Subcutaneous abdominal adipose tissue (tissue), 5 donors: Measurements from ENCODE around the gene STX19.
"Not testable (repeated sequence)": the region's sequence is repeated elsewhere in the genome, so short reads cannot be mapped to it uniquely, and the experiment has no call there.

Experiments used
- H3K27ac ChIP-seq: one replicate; pipeline ENCODE4 v1.7.0; 2013; ENCODE audit warnings: low read depth, mild to moderate bottlenecking, inconsistent platforms, low read length, moderate library complexity
- H3K27me3 ChIP-seq, 5 donors: one replicate each; pipeline ENCODE4 v1.7.0; 2013; ENCODE audit warnings: low read length in 5 of 5, inconsistent platforms in 1 of 5; ENCODE audit not compliant: control insufficient read depth in 5 of 5, insufficient read depth in 4 of 5
- H3K36me3 ChIP-seq, 5 donors: one replicate each; pipeline ENCODE4 v1.7.0; 2013; ENCODE audit warnings: low read length in 5 of 5; ENCODE audit not compliant: control insufficient read depth in 5 of 5, insufficient read depth in 5 of 5
- H3K4me1 ChIP-seq, 5 donors: one replicate each; pipeline ENCODE4 v1.7.0; 2013; ENCODE audit warnings: low read length in 5 of 5, mild to moderate bottlenecking in 3 of 5, moderate library complexity in 1 of 5; ENCODE audit not compliant: control insufficient read depth in 5 of 5, insufficient read depth in 5 of 5
- H3K4me3 ChIP-seq, 5 donors: one replicate each; pipeline ENCODE4 v1.7.0; 2013; ENCODE audit warnings: low read length in 5 of 5, low read depth in 1 of 5
- H3K9ac ChIP-seq, 5 donors: one replicate each; pipeline ENCODE4 v1.7.0; 2013; ENCODE audit warnings: low read length in 5 of 5, mild to moderate bottlenecking in 4 of 5, moderate library complexity in 3 of 5
- H3K9me3 ChIP-seq, 5 donors: one replicate each; pipeline ENCODE4 v1.7.0; 2013; ENCODE audit warnings: low read length in 5 of 5; ENCODE audit not compliant: control insufficient read depth in 5 of 5
- donor health status: healthy.
- donor health status: healthy.
- donor health status: healthy.
- donor health status: healthy.
- donor health status: healthy.

The STX19 gene

GRCh38 chr3:93983408-93983807 lies 45.0 kb downstream of the STX19 start:
- H3K4me1 ChIP-seq: peaks cover 3 to 14% (median 9%) of the 10 kb centered on the region in 5 donors
- H3K36me3 ChIP-seq: no peaks in the 10 kb centered on the region
- H3K27me3 ChIP-seq: no peaks in the 10 kb centered on the region
- H3K4me3 ChIP-seq: no peak overlapping the region
- H3K9me3 ChIP-seq: no peaks in the 10 kb centered on the region
- no peak overlapping the region for H3K9ac ChIP-seq
- H3K27ac ChIP-seq: no peak overlapping the region

- Histone ChIP-seq H3K4me1 (peaks cover 3 to 14% (median 9%) of the 10 kb centered on the region in 5 donors), H3K4me3 (no peak overlapping the region), H3K9me3 (no peaks in the 10 kb centered on the region), H3K36me3 (no peaks in the 10 kb centered on the region), H3K9ac (no peak overlapping the region), H3K27me3 (no peaks in the 10 kb centered on the region), H3K27ac (no peak overlapping the region)
These were observed 46.7 kb downstream of the STX19 start for GRCh38 chr3:93981649-93982048.

- Histone ChIP-seq H3K9me3 (no peaks in the 10 kb centered on the region), H3K27ac (peak within 1 kb of the TSS; percentile 87), H3K27me3 (no peaks in the 10 kb centered on the region), H3K4me1 (peaks cover 3 to 14% (median 9%) of the 10 kb centered on the region in 5 donors), H3K4me3 (peak within 1 kb of the TSS; percentile 72 to 93 (median 89)), H3K9ac (peak within 1 kb of the TSS; percentile 6 to 96 (median 80)), H3K36me3 (no peaks in the 10 kb centered on the region)
These were observed 48.3 kb downstream of the STX19 start, which contains the start of gene ARL13B for GRCh38 chr3:93979850-93980676. ARL13B (plus strand) TSS chr3:93980155; CDS start chr3:93980424, 269 bp downstream.

- H3K27me3 ChIP-seq: no peaks in the 10 kb centered on the region
- H3K9me3 ChIP-seq: no peaks in the 10 kb centered on the region
- H3K36me3 ChIP-seq: no peaks in the 10 kb centered on the region
- H3K4me3 ChIP-seq: peak within 1 kb of the TSS; percentile 59 to 81 (median 67)
- H3K27ac ChIP-seq: peak within 1 kb of the TSS; percentile 95
- peaks cover 3 to 16% (median 11%) of the 10 kb centered on the region in 5 donors for H3K4me1 ChIP-seq
- peak within 1 kb of the TSS; percentile 48 to 88 (median 68) for H3K9ac ChIP-seq
These were observed 55.0 kb downstream of the STX19 start, which contains the start of gene PROS1 for GRCh38 chr3:93973131-93974126. PROS1 (minus strand) TSS chr3:93973896; CDS start chr3:93973749, 147 bp downstream.

GRCh38 chr3:93969997-93970396 lies 58.4 kb downstream of the STX19 start:
- Histone ChIP-seq H3K9ac (no peak overlapping the region), H3K27me3 (no peaks in the 10 kb centered on the region), H3K27ac (no peak overlapping the region), H3K4me1 (peaks cover 3 to 16% (median 11%) of the 10 kb centered on the region in 5 donors), H3K9me3 (no peaks in the 10 kb centered on the region), H3K4me3 (no peak overlapping the region), H3K36me3 (no peaks in the 10 kb centered on the region)

- Histone ChIP-seq H3K4me3 (no peak overlapping the region), H3K27me3 (no peaks in the 10 kb centered on the region), H3K27ac (no peak overlapping the region), H3K4me1 (peaks cover 3 to 16% (median 11%) of the 10 kb centered on the region in 5 donors), H3K9ac (no peak overlapping the region), H3K9me3 (no peaks in the 10 kb centered on the region), H3K36me3 (no peaks in the 10 kb centered on the region)
These were observed 59.0 kb downstream of the STX19 start for GRCh38 chr3:93969443-93969842.

GRCh38 chr3:93965106-93965505 lies 63.3 kb downstream of the STX19 start:
- H3K4me1 ChIP-seq: peaks cover 0 to 10% (median 0%) of the 10 kb centered on the region in 5 donors
- H3K9ac ChIP-seq, H3K27me3 ChIP-seq, H3K9me3 ChIP-seq, H3K27ac ChIP-seq, H3K36me3 ChIP-seq, H3K4me3 ChIP-seq: not testable (repeated sequence)
